NB4 (cell line): Measurements from ENCODE around the gene C20orf204.

Experiments
- MAX ChIP-seq: IDR thresholded peaks from 2 replicates; pipeline ENCODE4 v1.6.1; 2011; ENCODE audit warnings: low read depth, low read length
- POLR2A ChIP-seq: IDR thresholded peaks from 2 replicates; pipeline ENCODE4 v1.6.1; 2011; ENCODE audit warnings: mild to moderate bottlenecking; ENCODE audit not compliant: insufficient read length; ENCODE audit errors: extremely low read depth
- TF ChIP-seq, protein P1 (sequence below): IDR thresholded peaks from one replicate; pipeline ENCODE4 v1.5.1; 2012; ENCODE audit warnings: low read depth, low read length

DNA sequence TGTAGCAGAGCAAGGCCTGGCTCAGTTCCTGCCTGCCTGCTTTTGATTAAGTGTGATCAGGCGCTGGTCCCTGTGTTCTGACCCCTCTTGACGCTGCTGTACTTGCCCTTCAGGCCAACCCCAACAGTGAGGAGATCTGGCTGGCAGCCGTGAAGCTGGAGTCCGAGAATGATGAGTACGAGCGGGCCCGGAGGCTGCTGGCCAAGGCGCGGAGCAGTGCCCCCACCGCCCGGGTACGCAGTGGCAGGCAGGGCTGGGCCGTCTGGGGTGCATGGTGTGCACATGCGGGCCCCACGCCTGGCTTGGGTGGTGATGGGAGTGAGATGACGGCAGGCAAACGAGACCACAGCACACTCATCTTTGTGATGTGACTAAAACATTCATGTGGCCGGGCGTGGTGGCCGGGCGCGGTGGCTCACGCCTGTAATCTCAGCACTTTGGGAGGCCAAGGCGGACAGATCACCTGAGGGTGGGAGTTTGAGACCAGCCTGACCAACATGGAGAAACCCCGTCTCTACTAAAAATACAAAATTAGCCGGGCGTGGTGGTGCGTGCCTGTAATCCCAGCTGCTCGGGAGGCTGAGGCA lies 10.1 kb upstream of the C20orf204 start:
- TF ChIP-seq POLR2A: no peak
- TF ChIP-seq, protein P1, sequence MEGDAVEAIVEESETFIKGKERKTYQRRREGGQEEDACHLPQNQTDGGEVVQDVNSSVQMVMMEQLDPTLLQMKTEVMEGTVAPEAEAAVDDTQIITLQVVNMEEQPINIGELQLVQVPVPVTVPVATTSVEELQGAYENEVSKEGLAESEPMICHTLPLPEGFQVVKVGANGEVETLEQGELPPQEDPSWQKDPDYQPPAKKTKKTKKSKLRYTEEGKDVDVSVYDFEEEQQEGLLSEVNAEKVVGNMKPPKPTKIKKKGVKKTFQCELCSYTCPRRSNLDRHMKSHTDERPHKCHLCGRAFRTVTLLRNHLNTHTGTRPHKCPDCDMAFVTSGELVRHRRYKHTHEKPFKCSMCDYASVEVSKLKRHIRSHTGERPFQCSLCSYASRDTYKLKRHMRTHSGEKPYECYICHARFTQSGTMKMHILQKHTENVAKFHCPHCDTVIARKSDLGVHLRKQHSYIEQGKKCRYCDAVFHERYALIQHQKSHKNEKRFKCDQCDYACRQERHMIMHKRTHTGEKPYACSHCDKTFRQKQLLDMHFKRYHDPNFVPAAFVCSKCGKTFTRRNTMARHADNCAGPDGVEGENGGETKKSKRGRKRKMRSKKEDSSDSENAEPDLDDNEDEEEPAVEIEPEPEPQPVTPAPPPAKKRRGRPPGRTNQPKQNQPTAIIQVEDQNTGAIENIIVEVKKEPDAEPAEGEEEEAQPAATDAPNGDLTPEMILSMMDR: no peak
- TF ChIP-seq MAX: no peak
